MCF 10A (cell line): ENCODE data around the gene SPRED2. TPM values are rescaled to one million over a fixed set of nuclear protein-coding genes. Genes with fewer than 3 reads are reported as not detected.
"Not testable (repeated sequence)": the region's sequence is repeated elsewhere in the genome, so short reads cannot be mapped to it uniquely, and the experiment has no call there.

Experiments
- BruUV-seq: library from RNA; stranded (reverse); fragments of 400-500 nt; replicated peaks from 2 replicates; lab custom pipeline; 2021; lab: Mats Ljungman, UMichigan
- CTCF ChIA-PET: fragments of 300-600 bp; sonication (Branson Sonifier 250); formaldehyde crosslinking; extraction: SDS; loops from one replicate; lab custom pipeline; 2021; ENCODE audit warnings: antibody characterized with exemption, inconsistent platforms; lab: Yijun Ruan, JAX
- POLR2A ChIA-PET: fragments of 300-600, 350-650 bp; sonication (Branson Sonifier 250); formaldehyde crosslinking; extraction: SDS; loops from one replicate; lab custom pipeline; 2020; ENCODE audit warnings: antibody characterized with exemption, inconsistent platforms; lab: Yijun Ruan, JAX
- DNase-seq: peaks from one replicate; pipeline ENCODE4 v3.0.0-alpha.2; 2018; ENCODE audit not compliant: unreplicated experiment
- H3K27ac Mint-ChIP-seq: one replicate; pipeline ENCODE4 v1.8.0; 2022; ENCODE audit warnings: mild to moderate bottlenecking, low read depth, mixed read lengths; ENCODE audit not compliant: unreplicated experiment
- H3K27me3 Mint-ChIP-seq: one replicate; pipeline ENCODE4 v1.8.0; 2022; ENCODE audit warnings: mixed read lengths; ENCODE audit not compliant: insufficient read depth, unreplicated experiment
- H3K36me3 Mint-ChIP-seq: one replicate; pipeline ENCODE4 v1.8.0; 2022; ENCODE audit warnings: mild to moderate bottlenecking, moderate library complexity, mixed read lengths; ENCODE audit not compliant: insufficient read depth, unreplicated experiment
- H3K4me1 Mint-ChIP-seq: one replicate; pipeline ENCODE4 v1.8.0; 2022; ENCODE audit warnings: mixed read lengths; ENCODE audit not compliant: insufficient read depth, unreplicated experiment
- H3K4me3 Mint-ChIP-seq: one replicate; pipeline ENCODE4 v1.8.0; 2022; ENCODE audit warnings: mild to moderate bottlenecking, moderate library complexity, mixed read lengths; ENCODE audit not compliant: unreplicated experiment
- H3K9me3 Mint-ChIP-seq: one replicate; pipeline ENCODE4 v1.8.0; 2022; ENCODE audit warnings: mixed read lengths; ENCODE audit not compliant: unreplicated experiment
- CTCF ChIP-seq: fragments of 200-600 bp; IDR thresholded peaks from one replicate; pipeline ENCODE4 v1.8.0; 2022; ENCODE audit warnings: antibody characterized with exemption, mild to moderate bottlenecking; ENCODE audit not compliant: unreplicated experiment
- intact Hi-C: fragments of 100-400 bp; cut with micrococcal nuclease; formaldehyde crosslinking; loops from 2 replicates; pipeline ENCODE4 v1.14.1; 2022
- total RNA-seq: library from RNA; stranded (reverse); gene quantifications from 2 replicates; pipeline ENCODE4 v1.2.3, GENCODE V29; 2022

The SPRED2 gene
- total RNA-seq, 1 experiment from 2014 or later: 38.6 TPM

- BruUV-seq, DNase-seq, H3K4me1 Mint-ChIP-seq, H3K9me3 Mint-ChIP-seq, H3K4me3 Mint-ChIP-seq, CTCF ChIA-PET, intact Hi-C loops, H3K27ac Mint-ChIP-seq, H3K27me3 Mint-ChIP-seq: not testable (repeated sequence)
- POLR2A ChIA-PET: interaction anchor here (0.9 kb wide), 1 partner anchor 685 kb away, joined by 3 read pairs; no protein-coding TSS in a partner anchor
- peaks cover 34% of the 10 kb centered on the region for H3K36me3 Mint-ChIP-seq
These were observed 94.5 kb downstream of the SPRED2 start for GRCh38 chr2:65337915-65338314.

- BruUV-seq: no TSS peak
- POLR2A ChIA-PET: no interaction called here
- CTCF ChIA-PET: interaction anchor here (0.6 kb wide), 1 partner anchor 1470 kb away, joined by 4 read pairs; no protein-coding TSS in a partner anchor
These were observed 97.7 kb downstream of the SPRED2 start for GRCh38 chr2:65334714-65335113.

GRCh38 chr2:65331336-65332025 is 100.9 kb downstream of the SPRED2 start:
- no TSS peak for BruUV-seq
- no peak overlapping the region for H3K27ac Mint-ChIP-seq
- no peak for DNase-seq
- H3K4me3 Mint-ChIP-seq: no peak overlapping the region
- intact Hi-C loops: no loop called here
- ChIA-PET POLR2A (interaction anchor here (0.7 to 1.4 kb wide), 4 partner anchors 10 to 334 kb away, joined by 3 to 4 read pairs (median 3); no protein-coding TSS in a partner anchor), CTCF (interaction anchor here (0.7 kb wide), 1 partner anchor 32 kb away, joined by 3 read pairs; no protein-coding TSS in a partner anchor)
- no peaks in the 10 kb centered on the region for H3K9me3 Mint-ChIP-seq
- no peaks in the 10 kb centered on the region for H3K4me1 Mint-ChIP-seq
- no peaks in the 10 kb centered on the region for H3K27me3 Mint-ChIP-seq
- H3K36me3 Mint-ChIP-seq: peaks cover 52% of the 10 kb centered on the region
- no peak for TF ChIP-seq CTCF

More at GRCh38 chr2:65334714-65335113, 97.7 kb downstream of the SPRED2 start:
- Mint-ChIP-seq H3K4me1 (no peaks in the 10 kb centered on the region), H3K9me3 (no peaks in the 10 kb centered on the region), H3K27me3 (no peaks in the 10 kb centered on the region), H3K36me3 (peaks cover 36% of the 10 kb centered on the region), H3K27ac (peak overlapping the region; percentile 28), H3K4me3 (no peak overlapping the region)
- intact Hi-C loops: no loop called here
- no peak for TF ChIP-seq CTCF
- no peak for DNase-seq

- Mint-ChIP-seq H3K27me3 (no peaks in the 10 kb centered on the region), H3K4me1 (no peaks in the 10 kb centered on the region), H3K4me3 (no peak overlapping the region), H3K36me3 (peaks cover 36% of the 10 kb centered on the region), H3K27ac (no peak overlapping the region), H3K9me3 (no peaks in the 10 kb centered on the region)
- no peak for TF ChIP-seq CTCF
- POLR2A ChIA-PET: interaction anchor here (1.3 to 2.0 kb wide), 2 partner anchors 9 to 11 kb away, joined by 3 to 6 read pairs; no protein-coding TSS in a partner anchor
- no TSS peak for BruUV-seq
- no peak for DNase-seq
- intact Hi-C loops: no loop called here
- CTCF ChIA-PET: no interaction called here
These were observed 102.9 kb downstream of the SPRED2 start for GRCh38 chr2:65329525-65329924.
